Gastrocnemius medialis (tissue), 4 donors: Measurements from ENCODE around the gene SPACA6.

Source experiments
- POLR2A ChIP-seq, 2 donors: fragments of 450-650 bp; IDR thresholded peaks; one replicate each; pipeline ENCODE4 v1.6.1; 2017; ENCODE audit warnings: antibody characterized with exemption in 2 of 2, mild to moderate bottlenecking in 2 of 2, moderate library complexity in 2 of 2
- TF ChIP-seq, protein P1 (sequence below), 5 experiments: fragments of 450-650 bp in 3 of 5; fragments of 200-600 bp in 2 of 5; sonication (generic) in 2 of 5; IDR thresholded peaks in 4 of 5; conservative IDR thresholded peaks in 1 of 5; 1 replicate in 4 of 5; 2 replicates in 1 of 5; pipeline ENCODE4 v1.5.1; 2016 to 2019; ENCODE audit warnings: antibody characterized with exemption in 5 of 5, mild to moderate bottlenecking in 3 of 5, moderate library complexity in 3 of 5

DNA sequence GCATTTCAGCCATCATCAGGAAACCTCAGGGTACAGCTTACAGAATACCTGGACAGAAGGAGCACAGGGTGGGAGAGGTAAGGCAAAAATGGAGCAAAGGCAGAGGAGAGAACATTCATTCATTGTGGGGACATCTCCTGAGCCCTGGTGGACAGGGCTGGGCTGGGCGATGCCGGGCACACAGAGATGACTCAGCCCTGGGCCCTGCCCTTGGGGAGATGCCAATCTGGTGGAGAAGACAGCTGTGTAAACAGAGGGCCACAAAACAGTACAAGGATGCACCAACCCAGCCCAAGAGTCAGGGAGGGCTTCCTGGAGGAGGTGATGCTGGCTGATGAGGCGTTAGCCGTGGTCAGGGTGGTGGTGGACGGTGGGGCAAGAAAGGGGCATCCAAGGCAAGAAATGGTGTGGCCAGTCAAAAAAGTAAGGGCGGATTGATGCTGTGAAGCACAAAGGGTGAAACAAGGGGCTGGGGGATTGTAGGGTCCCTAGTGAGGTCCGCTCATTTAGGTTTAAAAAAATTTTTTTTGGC, 34.3 kb downstream of the SPACA6 start:
- TF ChIP-seq, protein P1, sequence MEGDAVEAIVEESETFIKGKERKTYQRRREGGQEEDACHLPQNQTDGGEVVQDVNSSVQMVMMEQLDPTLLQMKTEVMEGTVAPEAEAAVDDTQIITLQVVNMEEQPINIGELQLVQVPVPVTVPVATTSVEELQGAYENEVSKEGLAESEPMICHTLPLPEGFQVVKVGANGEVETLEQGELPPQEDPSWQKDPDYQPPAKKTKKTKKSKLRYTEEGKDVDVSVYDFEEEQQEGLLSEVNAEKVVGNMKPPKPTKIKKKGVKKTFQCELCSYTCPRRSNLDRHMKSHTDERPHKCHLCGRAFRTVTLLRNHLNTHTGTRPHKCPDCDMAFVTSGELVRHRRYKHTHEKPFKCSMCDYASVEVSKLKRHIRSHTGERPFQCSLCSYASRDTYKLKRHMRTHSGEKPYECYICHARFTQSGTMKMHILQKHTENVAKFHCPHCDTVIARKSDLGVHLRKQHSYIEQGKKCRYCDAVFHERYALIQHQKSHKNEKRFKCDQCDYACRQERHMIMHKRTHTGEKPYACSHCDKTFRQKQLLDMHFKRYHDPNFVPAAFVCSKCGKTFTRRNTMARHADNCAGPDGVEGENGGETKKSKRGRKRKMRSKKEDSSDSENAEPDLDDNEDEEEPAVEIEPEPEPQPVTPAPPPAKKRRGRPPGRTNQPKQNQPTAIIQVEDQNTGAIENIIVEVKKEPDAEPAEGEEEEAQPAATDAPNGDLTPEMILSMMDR (IDR thresholded peaks at IDR 0.05 in 4 of 5, conservative IDR thresholded peaks at IDR 0.05 in 1 of 5), result no peak
- TF ChIP-seq POLR2A (IDR thresholded peaks at IDR 0.05), result no peak
